Stimulated activated naive CD8-positive, alpha-beta T cell treated with anti-CD3 and anti-CD28 coated beads, Interleukin-15, Interleukin-2, amounts not matched to agents 100 ng/mL and 50 ng/mL, for 24 hours (primary cell): ENCODE measurements around the gene TEX261.
A peak's percentile ranks its signal among the peaks of the same experiment; 100 is the strongest.
"Not testable (repeated sequence)": the region's sequence is repeated elsewhere in the genome, so short reads cannot be mapped to it uniquely, and the experiment has no call there.

Source experiments
- H3K27ac Mint-ChIP-seq: one replicate; pipeline ENCODE4 v1.8.0; 2021; ENCODE audit warnings: mild to moderate bottlenecking, mixed read lengths
- H3K27me3 Mint-ChIP-seq: one replicate; pipeline ENCODE4 v1.8.0; 2021; ENCODE audit warnings: mixed read lengths
- H3K36me3 Mint-ChIP-seq: one replicate; pipeline ENCODE4 v1.8.0; 2021; ENCODE audit warnings: low read depth, mixed read lengths
- H3K4me1 Mint-ChIP-seq: one replicate; pipeline ENCODE4 v1.8.0; 2021; ENCODE audit warnings: low read depth, mixed read lengths
- H3K4me3 Mint-ChIP-seq: one replicate; pipeline ENCODE4 v1.8.0; 2021; ENCODE audit warnings: mild to moderate bottlenecking, mixed read lengths
- H3K9me3 Mint-ChIP-seq: one replicate; pipeline ENCODE4 v1.8.0; 2021; ENCODE audit warnings: mixed read lengths

Gene TEX261

GRCh38 chr2:71003966-71004755, 9.5 kb upstream of the TEX261 start:
- no peak overlapping the region for H3K27ac Mint-ChIP-seq
- H3K36me3 Mint-ChIP-seq: no peaks in the 10 kb centered on the region
- no peak overlapping the region for H3K4me3 Mint-ChIP-seq
- H3K27me3 Mint-ChIP-seq: peaks cover 3% of the 10 kb centered on the region
- peaks cover 17% of the 10 kb centered on the region for H3K4me1 Mint-ChIP-seq
- no peaks in the 10 kb centered on the region for H3K9me3 Mint-ChIP-seq

- Mint-ChIP-seq H3K27ac (no peak overlapping the region), H3K4me3 (no peak overlapping the region), H3K9me3 (no peaks in the 10 kb centered on the region), H3K36me3 (no peaks in the 10 kb centered on the region), H3K4me1 (peaks cover 17% of the 10 kb centered on the region), H3K27me3 (no peaks in the 10 kb centered on the region)
Measured at GRCh38 chr2:71003396-71003795, 8.7 kb upstream of the TEX261 start.

GRCh38 chr2:71001981-71002570, 7.4 kb upstream of the TEX261 start:
- Mint-ChIP-seq H3K4me1 (peaks cover 17% of the 10 kb centered on the region), H3K9me3 (no peaks in the 10 kb centered on the region), H3K27ac (no peak overlapping the region), H3K36me3 (no peaks in the 10 kb centered on the region), H3K4me3 (no peak overlapping the region), H3K27me3 (no peaks in the 10 kb centered on the region)

- no peak overlapping the region for H3K27ac Mint-ChIP-seq
- no peaks in the 10 kb centered on the region for H3K36me3 Mint-ChIP-seq
- H3K9me3 Mint-ChIP-seq: no peaks in the 10 kb centered on the region
- H3K4me3 Mint-ChIP-seq: no peak overlapping the region
- H3K4me1 Mint-ChIP-seq: peaks cover 17% of the 10 kb centered on the region
- H3K27me3 Mint-ChIP-seq: no peaks in the 10 kb centered on the region
Measured at GRCh38 chr2:71001592-71001927, 6.9 kb upstream of the TEX261 start.

- peak overlapping the region; percentile 84 for H3K27ac Mint-ChIP-seq
- no peaks in the 10 kb centered on the region for H3K27me3 Mint-ChIP-seq
- H3K4me1 Mint-ChIP-seq: peaks cover 19% of the 10 kb centered on the region
- no peaks in the 10 kb centered on the region for H3K36me3 Mint-ChIP-seq
- no peaks in the 10 kb centered on the region for H3K9me3 Mint-ChIP-seq
- H3K4me3 Mint-ChIP-seq: peak overlapping the region; percentile 78
Measured at GRCh38 chr2:71000780-71001591, 6.3 kb upstream of the TEX261 start.

- not testable (repeated sequence) for H3K36me3 Mint-ChIP-seq, H3K27me3 Mint-ChIP-seq, H3K27ac Mint-ChIP-seq, H3K9me3 Mint-ChIP-seq, H3K4me3 Mint-ChIP-seq
- peaks cover 25% of the 10 kb centered on the region for H3K4me1 Mint-ChIP-seq
Measured at GRCh38 chr2:70999931-71000330, 5.3 kb upstream of the TEX261 start.

GRCh38 chr2:70999362-70999761, 4.7 kb upstream of the TEX261 start:
- no peak overlapping the region for H3K27ac Mint-ChIP-seq
- no peaks in the 10 kb centered on the region for H3K36me3 Mint-ChIP-seq
- H3K4me1 Mint-ChIP-seq: peaks cover 25% of the 10 kb centered on the region
- no peaks in the 10 kb centered on the region for H3K27me3 Mint-ChIP-seq
- H3K4me3 Mint-ChIP-seq: no peak overlapping the region
- no peaks in the 10 kb centered on the region for H3K9me3 Mint-ChIP-seq

- H3K36me3 Mint-ChIP-seq, H3K9me3 Mint-ChIP-seq, H3K27me3 Mint-ChIP-seq, H3K4me3 Mint-ChIP-seq, H3K27ac Mint-ChIP-seq: not testable (repeated sequence)
- H3K4me1 Mint-ChIP-seq: peaks cover 27% of the 10 kb centered on the region
Measured at GRCh38 chr2:70998885-70999284, 4.2 kb upstream of the TEX261 start.

GRCh38 chr2:70995426-70995729, 705 bp upstream of the TEX261 start:
- no peaks in the 10 kb centered on the region for H3K27me3 Mint-ChIP-seq
- H3K27ac Mint-ChIP-seq: peak overlapping the region; percentile 68
- peaks cover 35% of the 10 kb centered on the region for H3K4me1 Mint-ChIP-seq
- peaks cover 27% of the 10 kb centered on the region for H3K36me3 Mint-ChIP-seq
- H3K4me3 Mint-ChIP-seq: peak overlapping the region; percentile 85
- no peaks in the 10 kb centered on the region for H3K9me3 Mint-ChIP-seq

- H3K36me3 Mint-ChIP-seq: peaks cover 32% of the 10 kb centered on the region
- H3K27me3 Mint-ChIP-seq: no peaks in the 10 kb centered on the region
- peak overlapping the region; percentile 91 for H3K27ac Mint-ChIP-seq
- H3K4me1 Mint-ChIP-seq: peaks cover 30% of the 10 kb centered on the region
- H3K4me3 Mint-ChIP-seq: peak overlapping the region; percentile 95
- no peaks in the 10 kb centered on the region for H3K9me3 Mint-ChIP-seq
Measured at GRCh38 chr2:70994009-70994698, 519 bp downstream of the TEX261 start.

- Mint-ChIP-seq H3K36me3 (peaks cover 41% of the 10 kb centered on the region), H3K27me3 (no peaks in the 10 kb centered on the region), H3K27ac (peak overlapping the region; percentile 91), H3K4me3 (peak overlapping the region; percentile 95), H3K4me1 (peaks cover 30% of the 10 kb centered on the region), H3K9me3 (no peaks in the 10 kb centered on the region)
Measured at GRCh38 chr2:70992945-70993853, 1.5 kb downstream of the TEX261 start.

GRCh38 chr2:70991742-70992141, 2.9 kb downstream of the TEX261 start:
- Mint-ChIP-seq H3K9me3 (no peaks in the 10 kb centered on the region), H3K4me3 (no peak overlapping the region), H3K4me1 (peaks cover 30% of the 10 kb centered on the region), H3K27ac (peak overlapping the region; percentile 11), H3K27me3 (no peaks in the 10 kb centered on the region), H3K36me3 (peaks cover 52% of the 10 kb centered on the region)

GRCh38 chr2:70991142-70991541, 3.5 kb downstream of the TEX261 start:
- Mint-ChIP-seq H3K27me3 (no peaks in the 10 kb centered on the region), H3K27ac (no peak overlapping the region), H3K4me3 (no peak overlapping the region), H3K4me1 (peaks cover 30% of the 10 kb centered on the region), H3K9me3 (no peaks in the 10 kb centered on the region), H3K36me3 (peaks cover 58% of the 10 kb centered on the region)

- Mint-ChIP-seq H3K27me3 (no peaks in the 10 kb centered on the region), H3K9me3 (no peaks in the 10 kb centered on the region), H3K27ac (no peak overlapping the region), H3K36me3 (peaks cover 67% of the 10 kb centered on the region), H3K4me1 (peaks cover 29% of the 10 kb centered on the region), H3K4me3 (no peak overlapping the region)
Measured at GRCh38 chr2:70990216-70990615, 4.5 kb downstream of the TEX261 start.
